GM12878 (cell line): Measurements from ENCODE around the gene DNAJB6. TPM values are rescaled to one million over a fixed set of nuclear protein-coding genes. Genes with fewer than 3 reads are reported as not detected.

Source experiments
- ATAC-seq: fragments of 200-7000 bp; cut with Tn5 transposase; 3 replicates; pipeline ENCODE4 v1.9.1; 2020; ENCODE audit warnings: mild to moderate bottlenecking, moderate library complexity
- BruUV-seq: library from RNA; stranded (reverse); fragments of 400-500 nt; replicated peaks from 2 replicates; lab custom pipeline; 2021; lab: Mats Ljungman, UMichigan
- CTCF ChIA-PET: fragments of 300-600 bp; sonication (Branson Sonifier 250); formaldehyde crosslinking; extraction: SDS; loops from one replicate; lab custom pipeline; 2021; ENCODE audit warnings: inconsistent platforms; lab: Yijun Ruan, JAX
- POLR2A ChIA-PET: fragments of 350-600 bp; formaldehyde crosslinking; extraction: SDS; loops from one replicate; lab custom pipeline; 2021; ENCODE audit warnings: inconsistent platforms; lab: Charles Lee
- RAD21 ChIA-PET: fragments of 300-600 bp; sonication (Branson Sonifier 250); formaldehyde crosslinking; loops from one replicate; lab custom pipeline; 2023; ENCODE audit warnings: antibody characterized with exemption; ENCODE audit not compliant: unreplicated experiment; lab: Charles Lee
- SMC1A ChIA-PET: fragments of 300-600 bp; sonication (Branson Sonifier 250); formaldehyde crosslinking; loops from one replicate; lab custom pipeline; 2023; ENCODE audit not compliant: unreplicated experiment, uncharacterized antibody; lab: Charles Lee
- DNase-seq: peaks from one replicate; pipeline ENCODE4 v3.0.0-alpha.2; 2011; ENCODE audit warnings: low read depth, low spot score
- FAIRE-seq: peaks from 3 replicates; lab custom pipeline; 2011; peaks lifted over from hg19 to GRCh38; lab: Jason Lieb, UNC
- H2AFZ ChIP-seq: 2 replicates; pipeline ENCODE4 v1.6.0; 2011; ENCODE audit warnings: low read depth, low read length, control low read depth; ENCODE audit not compliant: control insufficient read depth
- H3K27ac ChIP-seq: 2 replicates; pipeline ENCODE4 v1.5.1; 2011; ENCODE audit warnings: control low read depth; ENCODE audit not compliant: control insufficient read depth, insufficient read depth
- H3K27me3 ChIP-seq, 2 experiments: replicated peaks in 1 of 2; 2 replicates each; pipeline versions ENCODE4 v1.6.0 to v1.6.1; 2011; ENCODE audit warnings: low read length in 1 of 2; ENCODE audit not compliant: control insufficient read depth in 2 of 2, insufficient read depth in 2 of 2
- H3K36me3 ChIP-seq, 2 experiments: 2 replicates each; pipeline ENCODE4 v1.5.1; 2011; ENCODE audit warnings: low read length in 1 of 2; ENCODE audit not compliant: control insufficient read depth in 2 of 2, insufficient read depth in 2 of 2
- H3K4me1 ChIP-seq: 2 replicates; pipeline ENCODE4 v1.6.1; 2011; ENCODE audit warnings: mild to moderate bottlenecking, low read length, moderate library complexity, mixed read lengths; ENCODE audit not compliant: control insufficient read depth, insufficient read depth
- H3K4me2 ChIP-seq: 2 replicates; pipeline ENCODE4 v1.6.0; 2011; ENCODE audit warnings: control low read depth; ENCODE audit not compliant: control insufficient read depth, insufficient read depth
- H3K4me3 ChIP-seq: fragments of 200-600 bp; sonication (generic); 2 replicates; pipeline ENCODE4 v1.5.1; 2016
- H3K79me2 ChIP-seq: 2 replicates; pipeline ENCODE4 v1.6.0; 2011; ENCODE audit warnings: low read length; ENCODE audit not compliant: control insufficient read depth, insufficient read depth
- H3K9ac ChIP-seq: 2 replicates; pipeline ENCODE4 v1.8.0; 2011; ENCODE audit warnings: low read length, control low read depth, mixed read lengths; ENCODE audit not compliant: control insufficient read depth, insufficient read depth
- H3K9me3 ChIP-seq: replicated peaks from 3 replicates; pipeline ENCODE4 v1.5.1; 2011; ENCODE audit warnings: mild to moderate bottlenecking, low read length; ENCODE audit not compliant: control insufficient read depth, insufficient read depth
- H4K20me1 ChIP-seq: 2 replicates; pipeline ENCODE4 v1.6.0; 2011; ENCODE audit not compliant: control insufficient read depth, insufficient read depth
- CBX3 ChIP-seq: fragments of 200-600 bp; sonication (generic); IDR thresholded peaks from 2 replicates; pipeline ENCODE4 v1.6.1; 2016; ENCODE audit warnings: low read depth, borderline replicate concordance
- CREM ChIP-seq: IDR thresholded peaks from 2 replicates; pipeline ENCODE4 v1.6.1; 2014; ENCODE audit warnings: antibody characterized with exemption, low read depth
- E2F8 ChIP-seq: fragments of 450-650 bp; IDR thresholded peaks from 2 replicates; pipeline ENCODE4 v1.6.1; 2018; ENCODE audit warnings: mild to moderate bottlenecking, low read depth, moderate library complexity; ENCODE audit not compliant: partially characterized antibody
- JUNB ChIP-seq: IDR thresholded peaks from 2 replicates; pipeline ENCODE4 v1.6.1; 2016; ENCODE audit warnings: antibody characterized with exemption, mild to moderate bottlenecking
- NKRF ChIP-seq: fragments of 450-650 bp; conservative IDR thresholded peaks from 2 replicates; pipeline ENCODE4 v1.6.1; 2017; ENCODE audit warnings: mild to moderate bottlenecking, moderate library complexity
- NR2F1 ChIP-seq: fragments of 450-650 bp; conservative IDR thresholded peaks from 2 replicates; pipeline ENCODE4 v1.6.1; 2017; ENCODE audit warnings: mild to moderate bottlenecking
- RCOR1 ChIP-seq: conservative IDR thresholded peaks from 2 replicates; pipeline ENCODE4 v1.6.1; 2012; ENCODE audit warnings: low read depth, low read length, improper control_type of control experiment
- SKIL ChIP-seq: fragments of 450-650 bp; IDR thresholded peaks from 2 replicates; pipeline ENCODE4 v1.6.1; 2017; ENCODE audit warnings: mild to moderate bottlenecking, low read depth, inconsistent platforms; ENCODE audit not compliant: poor library complexity, severe bottlenecking
- SREBF2 ChIP-seq: IDR thresholded peaks from 2 replicates; pipeline ENCODE4 v1.6.1; 2012; ENCODE audit warnings: mild to moderate bottlenecking, low read length
- STAT3 ChIP-seq: IDR thresholded peaks from 2 replicates; pipeline ENCODE4 v1.6.1; 2011; ENCODE audit warnings: low read depth, low read length, improper control_type of control experiment
- TBL1XR1 ChIP-seq: IDR thresholded peaks from 2 replicates; pipeline ENCODE4 v1.6.1; 2012; ENCODE audit warnings: low read depth, low read length, improper control_type of control experiment
- YY1 ChIP-seq: IDR thresholded peaks from 2 replicates; pipeline ENCODE4 v1.6.1; 2011; ENCODE audit warnings: low read depth, mild to moderate bottlenecking, low read length
- ZNF592 ChIP-seq: fragments of 450-650 bp; IDR thresholded peaks from 2 replicates; pipeline ENCODE4 v1.6.1; 2017; ENCODE audit warnings: mild to moderate bottlenecking, moderate library complexity
- WGBS: methylation state at CpG from one replicate; pipeline ENCODE4 v1.1.6; 2016; ENCODE audit warnings: low lambda C conversion rate; ENCODE audit not compliant: insufficient replicate concordance, insufficient coverage; ENCODE audit errors: missing lambda C conversion rate; 5-methylcytosine and 5-hydroxymethylcytosine counted together
- in situ Hi-C: fragments of 300-500 bp; cut with MboI; formaldehyde crosslinking; loops from 9 replicates; pipeline ENCODE4 v1.14.3; 2018; ENCODE audit warnings: mixed read lengths
- intact Hi-C: fragments of 100-400 bp; cut with micrococcal nuclease; formaldehyde crosslinking; loops from one replicate; pipeline ENCODE4 v1.14.2; 2022; ENCODE audit not compliant: unreplicated experiment
- polyA plus RNA-seq, 11 experiments: library from polyadenylated mRNA; depleted of rRNA in 4 of 11; unstranded in 6 of 11; stranded (reverse) in 5 of 11; fragments of >200 nt; fragmentation: Nextera tagmentation in 4 of 11; fragmentation: Illumina TruSeq in 1 of 11; extraction: Ambion mirVana in 4 of 11; extraction: Trizol in 1 of 11; gene quantifications; 1 replicate in 1 of 11; 2 replicates in 10 of 11; pipeline versions ENCODE4 v1.2.1 to v1.2.3, GENCODE V29; 2011 to 2016; ENCODE audit warnings: inconsistent platforms in 2 of 11, missing spikeins in 2 of 11, low read depth in 1 of 11
- total RNA-seq, 4 experiments: library from RNA; depleted of rRNA in 3 of 4; stranded (reverse); fragments of >200 nt in 3 of 4; fragmentation: Illumina TruSeq in 1 of 4; extraction: Trizol in 1 of 4; gene quantifications; 2 replicates each; pipeline versions ENCODE4 v1.2.1 to v1.2.3, GENCODE V29; 2013 to 2021

DNAJB6 gene
- total and polyA plus RNA-seq, 10 of the 15 experiments (the other 5 are each of a cell fraction or from before 2014, with no cell fraction given): 34.5 to 117 (median 53.1) TPM

- TF ChIP-seq CBX3: no peak
- no peak for TF ChIP-seq E2F8
- TF ChIP-seq RCOR1: no peak
- no peak for TF ChIP-seq JUNB
- TF ChIP-seq NR2F1: no peak
Observed at GRCh38 chr7:157429680-157430224, 92.9 kb downstream of the DNAJB6 start (continued).

- no peak for FAIRE-seq
- H3K27me3 ChIP-seq: no peaks in the 10 kb centered on the region
- no peaks in the 10 kb centered on the region for H3K4me1 ChIP-seq
- in situ Hi-C loops: no loop called here
- no peak for ATAC-seq
- H3K27ac ChIP-seq: no peak overlapping the region
- H3K9me3 ChIP-seq: no peaks in the 10 kb centered on the region
- ChIA-PET POLR2A (no interaction called here), RAD21 (no interaction called here), SMC1A (no interaction called here), CTCF (interaction anchor here (1.0 kb wide), 1 partner anchor 181 kb away, joined by 3 read pairs; no protein-coding TSS in a partner anchor)
- no peaks in the 10 kb centered on the region for H3K36me3 ChIP-seq
- no peak overlapping the region for H3K4me2 ChIP-seq
- intact Hi-C loops: no loop called here
- DNase-seq: no peak
- no peaks in the 10 kb centered on the region for H4K20me1 ChIP-seq
- H3K4me3 ChIP-seq: no peak overlapping the region
- no peak overlapping the region for H2AFZ ChIP-seq
- BruUV-seq: no TSS peak
- H3K9ac ChIP-seq: no peak overlapping the region
- 19% methylated on average over 7 of the region's 7 CpGs for WGBS
- H3K79me2 ChIP-seq: no peaks in the 10 kb centered on the region
- TF ChIP-seq CREM (no peak), YY1 (no peak), SREBF2 (no peak), ZNF592 (no peak), SKIL (no peak), NKRF (no peak), STAT3 (no peak), TBL1XR1 (no peak)
Observed at GRCh38 chr7:157430721-157431120, 93.9 kb downstream of the DNAJB6 start.
